Fibroblast of pulmonary artery (primary cell): ENCODE data around the gene SFTPB.
"Not testable (repeated sequence)": the region's sequence is repeated elsewhere in the genome, so short reads cannot be mapped to it uniquely, and the experiment has no call there.

Source experiments
- DNase-seq: peaks from one replicate; pipeline ENCODE4 v3.0.0-alpha.2; 2010; ENCODE audit warnings: low read depth
- H3K4me3 ChIP-seq: replicated peaks from 2 replicates; pipeline ENCODE4 v1.5.1; 2011; ENCODE audit warnings: low read depth, mild to moderate bottlenecking, control low read depth, low read length, moderate library complexity
- TF ChIP-seq, protein P1 (sequence below): IDR thresholded peaks from 2 replicates; pipeline ENCODE4 v1.5.1; 2011; ENCODE audit warnings: mild to moderate bottlenecking, control low read depth, low read length, inconsistent platforms; ENCODE audit errors: missing control alignments

Gene SFTPB

DNA sequence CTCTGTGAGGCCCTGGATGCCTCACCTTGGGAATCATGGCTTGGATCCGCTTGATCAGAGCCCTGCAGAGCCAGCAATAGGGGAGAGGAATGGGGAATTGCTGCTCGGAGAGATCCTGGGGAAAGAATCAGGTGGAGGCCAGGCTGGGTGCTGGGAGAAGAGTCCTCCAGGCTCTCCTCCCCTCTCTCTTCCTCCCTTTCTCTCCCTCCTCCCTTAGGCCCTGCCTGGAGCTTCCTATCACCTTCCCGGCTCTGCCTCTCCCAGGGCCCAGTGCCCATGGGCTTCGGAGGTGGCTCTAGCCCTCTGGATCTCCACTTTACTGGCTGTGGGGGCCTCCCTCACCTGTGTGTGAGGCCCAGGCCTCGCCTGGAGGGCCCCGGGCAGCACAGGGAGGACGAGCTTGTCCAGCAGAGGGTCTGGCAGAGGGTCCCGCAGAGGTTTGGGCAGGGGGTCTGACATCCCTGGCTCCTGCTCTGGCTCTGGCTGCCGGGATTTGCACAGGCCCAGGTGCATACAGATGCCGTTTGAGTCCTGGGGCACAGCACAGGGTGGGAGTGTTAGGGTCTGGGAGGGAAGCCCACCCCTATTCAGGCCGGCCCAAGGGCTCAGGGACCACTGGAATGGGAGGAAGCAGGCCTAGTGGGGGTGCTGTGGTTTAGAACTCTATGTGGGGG lies 2.6 kb downstream of the SFTPB start:
- H3K4me3 ChIP-seq, result no peak overlapping the region
- DNase-seq, result no peak
- TF ChIP-seq, protein P1, sequence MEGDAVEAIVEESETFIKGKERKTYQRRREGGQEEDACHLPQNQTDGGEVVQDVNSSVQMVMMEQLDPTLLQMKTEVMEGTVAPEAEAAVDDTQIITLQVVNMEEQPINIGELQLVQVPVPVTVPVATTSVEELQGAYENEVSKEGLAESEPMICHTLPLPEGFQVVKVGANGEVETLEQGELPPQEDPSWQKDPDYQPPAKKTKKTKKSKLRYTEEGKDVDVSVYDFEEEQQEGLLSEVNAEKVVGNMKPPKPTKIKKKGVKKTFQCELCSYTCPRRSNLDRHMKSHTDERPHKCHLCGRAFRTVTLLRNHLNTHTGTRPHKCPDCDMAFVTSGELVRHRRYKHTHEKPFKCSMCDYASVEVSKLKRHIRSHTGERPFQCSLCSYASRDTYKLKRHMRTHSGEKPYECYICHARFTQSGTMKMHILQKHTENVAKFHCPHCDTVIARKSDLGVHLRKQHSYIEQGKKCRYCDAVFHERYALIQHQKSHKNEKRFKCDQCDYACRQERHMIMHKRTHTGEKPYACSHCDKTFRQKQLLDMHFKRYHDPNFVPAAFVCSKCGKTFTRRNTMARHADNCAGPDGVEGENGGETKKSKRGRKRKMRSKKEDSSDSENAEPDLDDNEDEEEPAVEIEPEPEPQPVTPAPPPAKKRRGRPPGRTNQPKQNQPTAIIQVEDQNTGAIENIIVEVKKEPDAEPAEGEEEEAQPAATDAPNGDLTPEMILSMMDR, result no peak

DNA sequence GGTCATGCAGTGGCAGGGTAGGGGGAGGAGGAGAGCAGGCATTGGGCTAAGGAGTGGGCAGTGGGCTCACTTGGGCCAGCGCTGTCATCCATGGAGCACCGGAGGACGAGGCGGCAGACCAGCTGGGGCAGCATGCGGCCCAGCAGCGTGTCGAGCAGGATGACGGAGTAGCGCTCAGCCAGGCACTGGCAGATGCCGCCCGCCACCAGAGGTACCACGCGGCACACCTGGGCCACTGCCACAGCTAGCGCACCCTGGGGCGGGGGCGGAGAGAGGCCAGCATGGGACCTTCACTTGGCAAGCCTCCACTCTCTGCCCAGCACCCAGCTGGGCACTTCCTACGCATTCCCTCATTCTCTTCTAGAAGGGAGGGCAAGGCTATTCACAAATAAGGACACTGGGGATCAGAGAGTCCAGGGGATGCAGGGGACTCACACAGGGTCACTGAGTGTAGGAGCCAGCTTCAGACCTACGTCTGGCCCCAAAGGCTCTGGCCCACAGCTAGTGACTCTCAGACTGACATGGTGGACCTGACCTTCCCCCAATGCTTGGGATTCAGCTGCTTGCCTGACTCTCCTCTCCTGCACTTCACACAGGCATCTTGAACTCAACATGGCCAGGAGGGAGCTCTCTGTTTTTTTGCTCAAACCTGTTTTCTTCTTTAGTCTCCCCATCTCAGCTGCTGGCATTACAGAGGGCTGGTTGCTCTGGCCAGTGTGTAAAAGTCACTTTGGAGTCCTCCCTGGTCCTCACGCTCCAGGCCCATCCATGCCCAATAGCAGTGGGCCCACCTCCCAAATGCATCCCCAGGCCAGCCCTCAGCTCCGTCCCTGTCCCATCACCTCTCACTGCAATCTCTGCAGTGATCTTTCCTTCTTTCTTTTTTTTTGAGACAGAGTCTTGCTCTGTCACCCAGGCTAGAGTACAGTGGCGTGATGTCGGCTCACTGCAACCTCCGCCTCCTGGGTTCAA lies 4.1 kb downstream of the SFTPB start:
- no peak overlapping the region for H3K4me3 ChIP-seq
- DNase-seq, result no peak
- TF ChIP-seq, protein P1, result no peak

DNA sequence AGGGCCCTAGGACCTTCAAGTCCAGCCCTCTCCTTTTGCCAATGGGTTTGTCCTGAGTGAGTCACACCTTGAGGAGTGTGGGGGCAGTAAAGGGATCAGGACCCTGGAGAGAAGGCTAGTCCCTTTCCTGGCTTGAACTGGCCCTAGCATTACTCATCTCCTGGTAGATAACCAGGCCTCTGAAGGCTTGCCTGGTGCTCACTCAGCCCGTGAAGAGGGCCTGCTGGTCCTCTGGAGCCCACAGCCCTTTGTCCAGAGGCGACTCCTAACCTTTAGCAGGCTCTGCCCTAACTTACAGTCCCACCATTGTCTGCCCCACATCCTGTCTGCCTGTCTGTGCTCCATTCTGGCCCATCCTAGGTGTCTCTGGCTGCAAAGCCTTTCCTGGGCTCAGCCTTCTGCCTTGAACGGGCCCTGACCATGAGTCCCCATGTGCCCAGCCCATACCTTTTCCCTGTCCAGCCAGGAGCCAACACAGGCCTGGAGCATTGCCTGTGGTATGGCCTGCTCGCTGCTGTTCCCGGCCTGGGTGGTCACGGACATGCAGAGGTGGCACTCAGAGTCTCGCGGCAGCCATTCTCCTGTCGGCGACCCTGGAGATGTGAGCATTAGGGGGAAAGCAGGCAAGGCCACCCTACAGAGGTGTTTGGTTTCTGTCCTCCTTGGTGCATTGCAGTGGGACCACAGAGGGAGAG lies 5.0 kb downstream of the SFTPB start:
- peak; percentile 98 for DNase-seq
- TF ChIP-seq, protein P1, result no peak
- H3K4me3 ChIP-seq, result no peak overlapping the region

DNA sequence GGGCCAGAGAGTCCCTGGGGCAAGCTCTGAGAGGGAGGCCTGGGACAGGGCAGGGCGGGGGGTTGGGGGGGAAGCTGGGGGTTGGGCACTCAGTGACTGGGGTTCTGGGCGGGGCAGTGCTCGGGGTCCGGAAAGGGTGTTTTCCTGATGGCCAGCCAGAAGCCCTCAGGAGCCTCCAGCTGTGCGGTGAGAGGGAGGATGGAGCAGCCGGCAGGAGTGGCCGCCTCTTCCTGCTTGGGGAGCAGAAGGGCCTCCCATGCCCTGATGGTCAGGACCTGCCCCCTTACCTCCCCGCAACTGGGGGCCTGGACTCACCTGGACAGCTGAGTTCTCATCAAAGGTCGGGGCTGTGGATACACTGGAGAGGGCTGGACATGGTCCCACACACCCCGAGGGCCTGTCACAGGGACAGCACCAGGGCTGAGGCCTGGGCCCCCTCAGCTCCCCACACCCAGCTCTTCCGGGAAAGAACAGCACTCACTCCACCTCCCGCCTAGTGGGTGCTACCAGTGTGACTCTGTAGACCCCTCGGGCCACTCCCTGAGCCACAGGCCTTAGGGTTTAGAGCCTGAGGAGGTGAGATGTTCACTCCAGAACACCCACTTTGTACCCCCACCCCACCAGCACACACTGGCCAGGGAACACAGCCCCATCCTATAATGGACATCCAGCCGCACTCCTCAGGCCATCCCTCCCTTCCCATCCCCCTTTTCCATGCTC lies 6.7 kb downstream of the SFTPB start:
- TF ChIP-seq, protein P1, result no peak
- H3K4me3 ChIP-seq, result no peak overlapping the region
- DNase-seq, result no peak

DNA sequence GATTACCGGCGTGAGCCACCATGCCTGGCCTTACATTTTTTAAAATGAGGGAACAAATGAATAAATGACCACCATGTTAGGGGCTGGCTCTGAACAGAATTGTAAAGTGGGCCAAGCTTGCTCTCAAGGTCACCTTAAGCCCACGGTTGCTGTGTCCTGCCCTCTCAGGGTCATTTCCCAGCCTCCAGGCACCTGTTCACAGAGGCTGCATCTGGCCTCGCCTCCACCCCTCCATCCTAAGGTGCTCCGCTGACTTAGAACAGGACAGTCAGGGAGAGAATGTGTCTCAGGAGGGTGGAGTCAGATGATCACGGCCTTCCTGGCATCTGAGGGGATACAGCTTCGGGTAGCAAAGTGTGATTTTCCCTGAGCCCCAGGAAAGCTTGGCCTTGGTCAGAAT lies 7.3 kb downstream of the SFTPB start:
- no peak for DNase-seq
- TF ChIP-seq, protein P1, result no peak
- no peak overlapping the region for H3K4me3 ChIP-seq

DNA sequence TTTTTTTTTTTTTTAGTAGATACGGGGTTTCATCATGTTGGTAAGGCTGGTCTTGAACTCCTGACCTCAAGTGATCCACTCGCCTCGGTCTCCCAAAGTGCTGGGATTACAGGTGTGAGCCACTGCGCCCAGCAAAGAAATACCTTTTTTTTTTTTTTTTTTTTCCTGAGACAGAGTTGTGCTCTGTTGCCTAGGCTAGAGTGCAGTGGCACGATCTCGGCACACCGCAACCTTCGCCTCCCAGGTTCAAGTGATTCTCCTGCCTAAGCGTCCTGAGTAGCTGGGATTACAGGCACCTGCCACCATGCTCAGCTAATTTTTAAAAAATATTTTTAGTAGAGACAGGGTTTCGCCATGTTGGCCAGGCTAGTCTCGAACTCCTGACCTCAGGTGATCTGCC lies 7.7 kb downstream of the SFTPB start:
- H3K4me3 ChIP-seq, DNase-seq: not testable (repeated sequence)
